Smooth muscle cell of bladder (primary cell): ENCODE measurements around the gene FALEC. TPM values are rescaled to one million over a fixed set of nuclear protein-coding genes. Genes with fewer than 3 reads are reported as not detected.

ENCODE experiments used
- total RNA-seq: library from RNA; depleted of rRNA; stranded (reverse); fragments of >200 nt; gene quantifications from 2 replicates; pipeline ENCODE4 v1.2.3, GENCODE V29; 2014

The FALEC gene
- 0.18 and 0.57 TPM in 2 replicates for total RNA-seq

GRCh38 chr1:150515328-150516049 lies at the start of gene FALEC:
Gene FALEC, plus strand, starts transcription at chr1:150515752.

DNA sequence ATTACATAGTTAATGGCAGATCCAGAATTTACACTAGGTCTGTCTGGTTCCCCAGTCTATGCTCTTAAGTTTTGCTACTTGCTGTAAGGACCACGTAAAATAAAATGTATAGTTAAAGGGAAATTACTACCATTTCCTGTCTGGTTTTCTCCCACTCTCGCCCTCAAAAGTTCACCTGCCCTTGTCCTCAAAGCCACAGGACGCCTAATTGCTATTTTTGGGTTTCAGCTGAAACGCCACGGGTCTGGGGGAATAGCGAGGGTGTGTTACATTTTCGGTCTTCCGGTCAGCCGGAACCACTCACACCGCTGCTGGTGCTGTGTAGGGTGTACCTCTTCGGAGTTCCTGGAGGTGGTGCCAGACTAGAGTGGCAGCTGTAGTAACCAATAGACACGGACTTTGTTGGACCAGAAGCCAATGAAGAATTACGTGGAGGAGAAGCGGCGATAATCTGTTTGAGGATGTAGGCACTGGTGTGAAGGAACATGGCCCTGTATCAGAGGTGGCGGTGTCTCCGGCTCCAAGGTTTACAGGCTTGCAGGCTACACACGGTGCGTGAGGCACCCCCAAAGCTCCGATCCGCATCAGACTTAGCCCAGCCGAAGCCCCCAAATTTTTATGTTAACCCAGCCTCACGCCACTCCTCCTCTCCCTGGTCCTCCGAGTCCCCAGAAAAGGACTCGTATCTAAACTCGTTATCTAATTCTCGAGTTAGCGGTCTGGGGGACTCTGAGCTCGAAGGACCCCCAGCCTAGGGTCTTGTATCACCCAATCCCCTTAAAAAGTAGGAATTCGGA lies 28.4 kb upstream of the FALEC start, which contains the start of gene TARS2:
TARS2 (plus strand) TSS at position 454 of the 797 bp plus-strand sequence; CDS start at position 486, 32 bp downstream.

DNA sequence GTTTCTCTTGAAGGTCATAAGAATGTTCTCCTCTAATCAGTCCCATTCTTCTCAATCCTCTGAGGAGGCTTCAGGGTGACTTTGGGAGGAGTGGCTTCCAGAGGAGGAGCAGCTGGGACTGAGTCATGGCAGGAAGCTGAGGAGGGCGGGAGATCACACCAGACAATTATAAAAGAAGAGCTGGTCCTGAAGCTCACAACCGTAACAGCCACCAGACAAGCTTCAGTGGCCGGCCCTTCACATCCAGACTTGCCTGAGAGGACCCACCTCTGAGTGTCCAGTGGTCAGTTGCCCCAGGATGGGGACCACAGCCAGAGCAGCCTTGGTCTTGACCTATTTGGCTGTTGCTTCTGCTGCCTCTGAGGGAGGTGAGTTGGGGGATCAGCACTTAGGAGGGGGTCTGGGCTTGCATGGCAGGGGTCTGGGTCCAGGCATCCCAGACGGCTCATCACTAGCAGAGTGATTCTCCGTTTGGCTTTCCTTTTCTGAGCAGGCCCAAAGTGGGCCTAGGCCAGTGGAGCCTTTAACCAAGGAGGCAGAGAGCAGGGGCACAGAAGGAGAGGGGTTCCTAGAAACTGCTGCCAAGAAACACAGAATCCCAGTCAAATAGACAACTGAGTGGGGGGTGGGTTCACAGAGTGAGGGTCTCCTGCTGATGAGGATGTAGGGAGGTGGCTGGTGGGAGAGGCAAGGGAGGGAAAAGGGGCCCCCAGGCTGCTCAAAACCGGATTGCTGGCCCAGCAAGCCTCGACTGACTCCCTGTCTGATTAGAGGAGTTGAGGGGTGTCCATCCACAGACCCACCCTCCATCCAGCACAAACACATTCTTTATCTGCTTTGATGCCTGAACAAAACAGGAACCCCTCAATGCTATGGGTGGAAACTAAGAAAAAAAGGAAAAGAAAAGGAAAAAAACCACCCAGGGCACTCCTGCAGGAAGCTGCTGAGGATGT lies 7.4 kb upstream of the FALEC start, which contains the start of gene ECM1:
ECM1 (plus strand) TSS at position 198 of the 953 bp plus-strand sequence; CDS start at position 299, 101 bp downstream.

DNA sequence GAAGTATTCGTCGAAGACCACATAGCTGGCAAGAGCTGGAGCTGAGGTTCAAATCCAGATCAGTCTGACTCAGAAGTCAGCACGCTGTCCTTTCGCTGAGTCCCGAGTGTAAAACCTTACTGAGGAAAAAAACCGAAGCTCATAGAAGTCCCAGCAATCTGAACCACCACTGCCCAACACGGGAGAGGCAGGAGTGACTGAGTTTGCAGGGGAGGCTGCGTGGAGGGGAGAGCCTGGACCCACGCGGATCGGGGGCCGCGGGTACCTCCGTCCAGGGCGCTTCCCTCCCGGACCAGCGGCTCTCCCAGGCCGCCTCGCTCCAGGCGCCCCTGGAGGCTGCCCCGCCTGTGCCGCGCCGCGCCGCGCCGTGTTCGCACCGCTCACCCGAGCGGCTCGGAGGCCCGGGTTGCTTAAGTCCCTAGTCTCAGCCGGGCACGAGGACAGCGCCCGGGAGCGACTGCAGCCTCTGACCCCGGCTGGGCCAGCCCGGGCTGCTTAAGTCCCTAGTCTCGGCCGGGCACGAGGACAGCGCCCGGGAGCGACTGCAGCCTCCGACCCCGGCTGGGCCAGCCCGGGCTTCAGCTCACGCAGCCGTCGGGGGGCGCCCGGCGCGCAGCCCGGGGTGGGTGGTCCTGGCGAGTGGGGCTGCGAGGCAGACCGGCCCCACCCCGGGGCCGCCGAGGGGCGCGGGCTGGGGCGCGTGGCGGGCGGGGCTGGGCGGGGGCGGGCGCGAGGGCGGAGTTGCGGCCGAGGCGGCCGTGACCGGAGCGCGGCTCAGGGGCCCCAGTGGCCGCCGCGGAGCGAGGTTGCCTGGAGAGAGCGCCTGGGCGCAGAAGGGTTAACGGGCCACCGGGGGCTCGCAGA lies 33.3 kb downstream of the FALEC start, which contains the start of gene ADAMTSL4:
ADAMTSL4 (plus strand) TSS at position 777 of the 864 bp plus-strand sequence. CDS start 2,881 bp downstream, outside the sequence.

DNA sequence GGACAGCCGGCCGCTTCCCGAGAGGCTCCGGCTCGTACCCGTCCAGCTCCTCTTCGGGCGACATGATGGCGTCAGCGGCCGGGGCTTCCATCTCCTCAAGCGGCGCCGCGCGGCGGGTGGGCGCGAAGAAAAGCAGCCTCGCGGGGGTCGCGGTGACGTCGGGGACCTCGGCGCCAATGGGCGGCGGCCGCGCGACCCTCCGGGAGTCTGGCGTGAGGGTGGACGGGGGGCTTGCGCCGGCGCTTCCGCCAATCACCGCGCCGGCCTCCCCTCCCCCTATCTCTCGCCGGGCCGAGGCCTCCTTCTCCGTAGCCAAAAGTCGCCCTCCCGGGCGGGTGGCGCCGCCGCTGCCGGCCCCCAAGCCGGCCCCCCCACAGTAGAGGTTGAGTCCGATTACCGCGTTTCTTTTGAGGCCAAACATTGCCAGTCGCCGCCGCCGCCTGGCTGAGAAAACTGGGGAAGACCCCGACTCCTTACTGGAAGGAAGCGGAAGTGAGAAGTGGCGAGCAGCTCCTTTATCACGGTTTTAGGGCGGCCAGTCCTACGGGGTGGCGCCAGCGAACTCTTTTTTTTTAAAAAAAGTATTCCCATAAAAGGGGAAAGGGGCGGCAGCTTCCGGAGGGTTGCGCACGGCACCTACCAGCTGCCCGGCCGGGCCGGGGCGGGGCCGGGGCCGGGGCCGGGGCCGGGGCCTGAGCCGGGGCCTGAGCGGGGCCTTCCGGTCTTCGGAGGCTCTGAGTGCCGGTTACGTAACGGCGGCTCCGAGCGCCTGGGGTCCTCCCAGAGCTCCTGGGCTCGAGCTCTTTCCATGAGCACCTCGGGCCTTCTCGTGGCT lies 63.8 kb downstream of the FALEC start, which contains the start of gene MCL1:
MCL1 (minus strand) TSS at position 501 of the 835 bp plus-strand sequence; CDS start at position 421, 80 bp downstream.

Other genes starting within 250 kb of the FALEC start
- gene APH1A, start 246.7 kb upstream of the FALEC start, total RNA-seq: 92.0 and 110 TPM in 2 replicates
- gene C1orf54, start 243.0 kb upstream of the FALEC start, total RNA-seq: 11.5 and 12.5 TPM in 2 replicates
- gene CIART, start 233.2 kb upstream of the FALEC start, total RNA-seq: 3.0 and 4.6 TPM in 2 replicates
- 107 and 111 TPM in 2 replicates for gene MRPS21, start 221.9 kb upstream of the FALEC start, total RNA-seq
- gene PRPF3, start 194.2 kb upstream of the FALEC start, total RNA-seq: 29.9 and 38.6 TPM in 2 replicates
- 4.9 and 5.4 TPM in 2 replicates for gene RPRD2, start 151.6 kb upstream of the FALEC start, total RNA-seq
- 10.8 and 13.5 TPM in 2 replicates for gene TARS2, start 28.3 kb upstream of the FALEC start, total RNA-seq
- 6.3 and 7.8 TPM in 2 replicates for gene ECM1, start 7.6 kb upstream of the FALEC start, total RNA-seq
- gene ADAMTSL4, start 33.7 kb downstream of the FALEC start, total RNA-seq: 3.6 and 4.8 TPM in 2 replicates
- 127 and 177 TPM in 2 replicates for gene MCL1, start 63.9 kb downstream of the FALEC start, total RNA-seq
- 55.3 and 64.6 TPM in 2 replicates for gene ENSA, start 113.9 kb downstream of the FALEC start, total RNA-seq
- gene GOLPH3L, start 181.4 kb downstream of the FALEC start, total RNA-seq: 7.7 and 7.8 TPM in 2 replicates
- not detected in 2 replicates for gene HORMAD1, start 205.1 kb downstream of the FALEC start, total RNA-seq